Endothelial cell of umbilical vein (primary cell): ENCODE results near the gene RMRP.

Source experiments
- GATA2 ChIP-seq: IDR thresholded peaks from 2 replicates; pipeline ENCODE4 v1.7.0; 2011; ENCODE audit warnings: low read depth, mild to moderate bottlenecking, moderate library complexity, mixed read lengths, low read length; ENCODE audit not compliant: insufficient read length, insufficient read depth
- JUN ChIP-seq: IDR thresholded peaks from 2 replicates; pipeline ENCODE4 v1.6.1; 2011; ENCODE audit warnings: borderline replicate concordance, low read depth; ENCODE audit not compliant: insufficient read length, insufficient read depth
- POLR2A ChIP-seq: IDR thresholded peaks from 2 replicates; pipeline ENCODE4 v1.6.1; 2012; ENCODE audit warnings: low read depth, mild to moderate bottlenecking, control low read depth, low read length
- POLR2AphosphoS5 ChIP-seq: IDR thresholded peaks from 2 replicates; pipeline ENCODE4 v1.6.1; 2012; ENCODE audit warnings: low read depth, mild to moderate bottlenecking, control low read depth, low read length, moderate library complexity; ENCODE audit not compliant: insufficient read depth
- TF ChIP-seq, protein P1 (sequence below), 2 donors: IDR thresholded peaks; 1 replicate in 1 of 2; 2 replicates in 1 of 2; pipeline ENCODE4 v1.5.1; 2011; ENCODE audit warnings: low read length in 2 of 2, mild to moderate bottlenecking in 2 of 2, moderate library complexity in 2 of 2, control low read depth in 1 of 2, inconsistent platforms in 1 of 2, low read depth in 1 of 2; ENCODE audit not compliant: insufficient read depth in 1 of 2; ENCODE audit errors: extremely low read depth in 1 of 2
- TF ChIP-seq, protein P2 (sequence below): IDR thresholded peaks from 2 replicates; pipeline ENCODE4 v1.6.1; 2011; ENCODE audit not compliant: insufficient read depth, insufficient read length

DNA sequence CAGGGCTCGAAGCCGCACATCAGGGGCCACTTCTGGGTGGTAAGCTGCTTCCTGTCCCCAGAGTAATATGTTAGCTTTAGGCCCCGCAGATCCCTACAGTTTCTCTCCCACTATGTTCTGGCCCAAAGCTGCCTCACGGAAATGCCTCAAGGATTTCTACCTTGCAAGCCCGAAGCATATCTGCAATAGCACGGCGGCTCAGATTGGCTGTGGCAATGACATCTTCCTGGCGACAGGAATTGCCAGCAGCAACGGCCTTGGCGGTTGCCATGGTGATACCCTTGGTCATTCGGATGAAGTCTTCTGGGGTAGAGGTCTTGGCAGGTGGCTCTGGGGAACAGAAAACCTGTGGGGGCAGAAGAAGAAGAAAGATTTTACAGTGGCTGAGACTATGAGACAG is 42.2 kb upstream of the RMRP start:
- TF ChIP-seq, protein P1, sequence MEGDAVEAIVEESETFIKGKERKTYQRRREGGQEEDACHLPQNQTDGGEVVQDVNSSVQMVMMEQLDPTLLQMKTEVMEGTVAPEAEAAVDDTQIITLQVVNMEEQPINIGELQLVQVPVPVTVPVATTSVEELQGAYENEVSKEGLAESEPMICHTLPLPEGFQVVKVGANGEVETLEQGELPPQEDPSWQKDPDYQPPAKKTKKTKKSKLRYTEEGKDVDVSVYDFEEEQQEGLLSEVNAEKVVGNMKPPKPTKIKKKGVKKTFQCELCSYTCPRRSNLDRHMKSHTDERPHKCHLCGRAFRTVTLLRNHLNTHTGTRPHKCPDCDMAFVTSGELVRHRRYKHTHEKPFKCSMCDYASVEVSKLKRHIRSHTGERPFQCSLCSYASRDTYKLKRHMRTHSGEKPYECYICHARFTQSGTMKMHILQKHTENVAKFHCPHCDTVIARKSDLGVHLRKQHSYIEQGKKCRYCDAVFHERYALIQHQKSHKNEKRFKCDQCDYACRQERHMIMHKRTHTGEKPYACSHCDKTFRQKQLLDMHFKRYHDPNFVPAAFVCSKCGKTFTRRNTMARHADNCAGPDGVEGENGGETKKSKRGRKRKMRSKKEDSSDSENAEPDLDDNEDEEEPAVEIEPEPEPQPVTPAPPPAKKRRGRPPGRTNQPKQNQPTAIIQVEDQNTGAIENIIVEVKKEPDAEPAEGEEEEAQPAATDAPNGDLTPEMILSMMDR (IDR thresholded peaks at IDR 0.05; ENCODE audit: extremely low read depth in 1 of 2, insufficient read depth in 1 of 2, low read depth in 1 of 2, low read length in 2 of 2), result no peak
- no peak for TF ChIP-seq POLR2A
- TF ChIP-seq, protein P2, sequence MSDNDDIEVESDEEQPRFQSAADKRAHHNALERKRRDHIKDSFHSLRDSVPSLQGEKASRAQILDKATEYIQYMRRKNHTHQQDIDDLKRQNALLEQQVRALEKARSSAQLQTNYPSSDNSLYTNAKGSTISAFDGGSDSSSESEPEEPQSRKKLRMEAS, result no peak
- TF ChIP-seq JUN, result no peak
- TF ChIP-seq POLR2AphosphoS5, result no peak
- no peak for TF ChIP-seq GATA2
